Breast epithelium (tissue), 3 donors: ENCODE data around the gene WDR7.

Source experiments
- CTCF ChIP-seq, 3 donors: fragments of 450-650 bp; IDR thresholded peaks; one replicate each; pipeline ENCODE4 v1.5.1; 2016 to 2017; ENCODE audit warnings: antibody characterized with exemption in 3 of 3, mild to moderate bottlenecking in 3 of 3, moderate library complexity in 3 of 3
- POLR2A ChIP-seq: fragments of 450-650 bp; IDR thresholded peaks from one replicate; pipeline ENCODE4 v1.6.1; 2016; ENCODE audit warnings: antibody characterized with exemption, mild to moderate bottlenecking, moderate library complexity

- TF ChIP-seq CTCF (IDR thresholded peaks at IDR 0.05) (no peak), POLR2A (no peak)
Observed at GRCh38 chr18:56995579-56996188, 344.5 kb downstream of the WDR7 start.
